ENCODE data around the gene MYH10. TPM values are rescaled to one million over a fixed set of nuclear protein-coding genes. Genes with fewer than 3 reads are reported as not detected.

Gene MYH10
- total RNA-seq, 3 donors from 2014 or later = 2.2 to 3.2 (median 2.9) TPM

- peak overlapping the region; percentile 89 for H3K4me3 Mint-ChIP-seq
- peak; percentile 97 for ATAC-seq
- H3K9me3 Mint-ChIP-seq = no peaks in the 10 kb centered on the region
- peak; percentile 75 for DNase-seq
- H3K4me1 Mint-ChIP-seq (ENCODE audit: low read depth) = peaks cover 15% of the 10 kb centered on the region
- peaks cover 59% of the 10 kb centered on the region for H3K27me3 Mint-ChIP-seq (ENCODE audit: low read depth)
- H3K36me3 Mint-ChIP-seq (ENCODE audit: insufficient read depth) = no peaks in the 10 kb centered on the region
Measured at GRCh38 chr17:8630802-8631553, 453 bp upstream of the MYH10 start.

GRCh38 chr17:8629371-8630226 is 926 bp downstream of the MYH10 start:
- ATAC-seq (no peak), DNase-seq (no peak)
- Mint-ChIP-seq H3K4me3 (peak overlapping the region; percentile 89), H3K4me1 (ENCODE audit: low read depth) (peaks cover 15% of the 10 kb centered on the region), H3K36me3 (ENCODE audit: insufficient read depth) (no peaks in the 10 kb centered on the region), H3K27me3 (ENCODE audit: low read depth) (peaks cover 54% of the 10 kb centered on the region), H3K9me3 (no peaks in the 10 kb centered on the region)

DNA sequence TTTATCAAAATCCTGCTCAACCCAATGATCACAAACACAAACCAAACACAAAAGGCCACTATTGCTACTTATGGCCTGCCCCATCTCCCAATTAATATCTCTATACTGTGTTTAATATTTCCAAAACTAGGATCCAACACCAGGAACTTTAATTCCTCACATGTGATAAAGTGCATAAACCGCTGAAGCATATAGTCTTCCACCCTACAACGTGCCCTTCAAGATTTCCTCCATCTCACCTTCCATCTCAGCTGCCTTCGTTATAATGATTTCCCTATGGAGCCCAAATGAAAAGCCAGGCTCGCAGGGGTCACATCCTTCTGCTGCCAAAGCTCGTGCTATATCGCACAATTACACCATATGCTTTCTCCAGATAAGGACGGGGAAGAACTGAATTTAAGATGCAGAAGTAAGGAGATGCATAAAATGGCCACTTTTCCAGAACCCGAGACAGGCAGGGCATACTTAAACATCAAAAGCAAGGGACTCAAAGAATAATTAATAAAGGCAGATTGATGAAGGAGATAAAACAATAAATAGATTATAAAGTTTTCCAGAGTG is 1.8 kb downstream of the MYH10 start:
- ATAC-seq (no peak), DNase-seq (no peak)
- Mint-ChIP-seq H3K27me3 (ENCODE audit: low read depth) (peaks cover 55% of the 10 kb centered on the region), H3K4me3 (peak overlapping the region; percentile 13), H3K4me1 (ENCODE audit: low read depth) (peaks cover 15% of the 10 kb centered on the region), H3K36me3 (ENCODE audit: insufficient read depth) (no peaks in the 10 kb centered on the region), H3K9me3 (no peaks in the 10 kb centered on the region)

DNA sequence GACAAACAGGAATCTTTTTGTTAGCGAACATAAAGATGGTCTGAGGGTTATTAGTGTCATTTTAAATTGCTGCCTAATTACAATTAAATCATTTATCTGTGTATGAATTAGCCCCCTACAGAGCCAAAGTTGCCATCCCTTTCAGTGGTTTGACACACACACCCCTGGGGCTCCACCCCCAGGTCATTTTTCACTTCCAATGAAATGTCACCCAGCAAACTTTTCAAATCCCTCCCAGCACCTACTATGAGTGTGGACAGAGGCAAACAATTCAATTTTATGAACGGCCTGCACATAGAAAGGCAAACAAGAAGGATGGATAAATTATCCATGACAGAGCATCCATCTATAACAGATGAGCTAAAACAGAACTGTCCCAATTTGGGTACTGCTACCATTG is 2.4 kb downstream of the MYH10 start:
- ATAC-seq (no peak), DNase-seq (no peak)
- Mint-ChIP-seq H3K36me3 (ENCODE audit: insufficient read depth) (no peaks in the 10 kb centered on the region), H3K27me3 (ENCODE audit: low read depth) (peaks cover 52% of the 10 kb centered on the region), H3K4me3 (no peak overlapping the region), H3K4me1 (ENCODE audit: low read depth) (peaks cover 15% of the 10 kb centered on the region), H3K9me3 (no peaks in the 10 kb centered on the region)

DNA sequence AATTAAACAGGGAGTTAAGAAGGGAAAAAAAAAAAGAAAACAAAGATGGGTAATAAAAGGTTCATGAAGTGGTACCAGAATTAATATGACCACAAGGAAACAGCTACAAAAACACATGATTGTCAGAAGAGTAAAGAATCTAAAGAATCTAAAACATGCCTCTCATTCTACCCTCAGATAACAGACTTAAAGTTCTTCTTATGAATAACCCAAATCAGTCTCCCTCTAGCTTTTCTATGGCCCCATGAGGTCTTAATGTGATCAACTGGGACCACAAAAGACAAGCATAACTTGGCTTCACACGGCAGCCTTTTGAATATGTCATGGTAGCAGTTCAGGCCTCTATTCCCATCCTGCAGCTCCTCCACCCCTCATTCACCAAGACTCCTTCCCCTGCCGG is 6.9 kb downstream of the MYH10 start:
- ATAC-seq (no peak), DNase-seq (no peak)
- H3K27me3 Mint-ChIP-seq (ENCODE audit: low read depth) = peaks cover 45% of the 10 kb centered on the region
- no peaks in the 10 kb centered on the region for H3K9me3 Mint-ChIP-seq
- no peaks in the 10 kb centered on the region for H3K36me3 Mint-ChIP-seq (ENCODE audit: insufficient read depth)
- H3K4me1 Mint-ChIP-seq (ENCODE audit: low read depth) = no peaks in the 10 kb centered on the region
- H3K4me3 Mint-ChIP-seq = no peak overlapping the region

- DNase-seq (no peak), ATAC-seq (no peak)
- Mint-ChIP-seq H3K36me3 (ENCODE audit: insufficient read depth) (no peaks in the 10 kb centered on the region), H3K4me1 (ENCODE audit: low read depth) (no peaks in the 10 kb centered on the region), H3K9me3 (no peaks in the 10 kb centered on the region), H3K27me3 (ENCODE audit: low read depth) (peaks cover 34% of the 10 kb centered on the region), H3K4me3 (no peak overlapping the region)
Measured at GRCh38 chr17:8622191-8622590, 8.3 kb downstream of the MYH10 start.

DNA sequence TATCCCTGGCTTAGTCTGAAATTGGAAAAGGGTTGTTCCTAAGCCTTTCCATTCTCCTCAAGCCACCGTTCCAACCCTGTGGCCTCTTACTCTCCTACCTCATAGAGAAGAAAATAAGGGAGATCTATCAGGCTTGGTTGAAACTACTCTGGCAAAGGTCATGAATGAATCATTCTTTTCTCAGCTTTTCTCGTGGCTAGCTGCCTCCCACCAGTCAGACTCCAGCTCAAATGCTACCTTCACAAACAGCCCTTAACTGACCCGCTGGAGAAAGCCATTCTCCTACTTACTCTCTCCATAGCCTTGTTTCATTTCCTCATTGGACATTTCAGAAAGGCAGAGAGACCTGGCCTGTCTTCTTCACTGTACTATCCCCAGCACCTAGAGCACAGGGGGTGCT is 8.9 kb downstream of the MYH10 start:
- Mint-ChIP-seq H3K36me3 (ENCODE audit: insufficient read depth) (no peaks in the 10 kb centered on the region), H3K27me3 (ENCODE audit: low read depth) (peaks cover 37% of the 10 kb centered on the region), H3K4me3 (no peak overlapping the region), H3K4me1 (ENCODE audit: low read depth) (no peaks in the 10 kb centered on the region), H3K9me3 (no peaks in the 10 kb centered on the region)
- ATAC-seq = peak in 1 of 2 donors; percentile 59
- DNase-seq = no peak

DNA sequence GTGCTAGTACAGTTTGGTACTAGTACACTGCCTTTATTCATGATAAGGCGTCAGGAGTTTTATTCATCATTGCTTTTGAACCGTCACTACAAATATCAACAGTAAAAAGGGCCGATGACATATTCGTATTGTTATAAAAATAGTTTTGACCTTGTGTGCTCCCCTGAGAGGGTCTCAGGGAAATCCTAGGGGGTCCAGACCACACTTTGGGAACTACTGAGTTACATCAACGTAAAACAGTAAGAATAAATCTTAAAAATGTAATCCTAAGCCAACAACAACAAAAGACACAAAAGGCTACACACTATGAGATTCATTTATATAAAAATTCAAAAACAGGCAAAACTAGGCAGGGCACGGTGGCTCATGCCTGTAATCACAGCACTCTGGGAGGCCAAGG is 11.2 kb downstream of the MYH10 start:
- Mint-ChIP-seq H3K4me1 (ENCODE audit: low read depth) (no peaks in the 10 kb centered on the region), H3K9me3 (no peaks in the 10 kb centered on the region), H3K4me3 (no peak overlapping the region), H3K27me3 (ENCODE audit: low read depth) (peaks cover 41% of the 10 kb centered on the region), H3K36me3 (ENCODE audit: insufficient read depth) (no peaks in the 10 kb centered on the region)
- ATAC-seq = no peak
- DNase-seq = no peak

GRCh38 chr17:8618825-8619224 is 11.7 kb downstream of the MYH10 start:
- Mint-ChIP-seq H3K36me3 (ENCODE audit: insufficient read depth) (no peaks in the 10 kb centered on the region), H3K27me3 (ENCODE audit: low read depth) (peaks cover 38% of the 10 kb centered on the region), H3K4me1 (ENCODE audit: low read depth) (no peaks in the 10 kb centered on the region), H3K9me3 (no peaks in the 10 kb centered on the region), H3K4me3 (no peak overlapping the region)
- DNase-seq (no peak), ATAC-seq (no peak)

DNA sequence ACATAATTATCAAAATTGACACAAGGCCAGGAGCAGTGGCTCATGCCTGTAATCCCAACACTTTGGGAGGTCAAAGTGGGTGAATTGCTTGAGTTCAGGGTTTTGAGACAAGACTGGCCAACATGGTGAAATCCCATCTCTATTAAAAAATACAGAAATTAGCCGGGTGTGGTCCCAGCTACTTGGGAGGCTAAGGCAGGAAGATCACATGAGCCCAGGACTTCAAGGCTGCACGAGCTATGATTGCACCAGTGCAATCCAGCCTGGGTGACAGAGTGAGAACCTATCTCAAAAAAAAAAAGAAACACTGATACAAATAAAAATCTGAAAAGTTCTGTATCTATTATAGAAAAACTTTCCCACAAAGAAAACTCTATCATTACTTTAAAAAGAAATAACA is 15.5 kb downstream of the MYH10 start:
- ATAC-seq = no peak
- H3K9me3 Mint-ChIP-seq = peaks cover 3% of the 10 kb centered on the region
- H3K4me1 Mint-ChIP-seq (ENCODE audit: low read depth) = no peaks in the 10 kb centered on the region
- H3K4me3 Mint-ChIP-seq = no peak overlapping the region
- DNase-seq = no peak
- H3K36me3 Mint-ChIP-seq (ENCODE audit: insufficient read depth) = peaks cover 2% of the 10 kb centered on the region
- peaks cover 38% of the 10 kb centered on the region for H3K27me3 Mint-ChIP-seq (ENCODE audit: low read depth)

DNA sequence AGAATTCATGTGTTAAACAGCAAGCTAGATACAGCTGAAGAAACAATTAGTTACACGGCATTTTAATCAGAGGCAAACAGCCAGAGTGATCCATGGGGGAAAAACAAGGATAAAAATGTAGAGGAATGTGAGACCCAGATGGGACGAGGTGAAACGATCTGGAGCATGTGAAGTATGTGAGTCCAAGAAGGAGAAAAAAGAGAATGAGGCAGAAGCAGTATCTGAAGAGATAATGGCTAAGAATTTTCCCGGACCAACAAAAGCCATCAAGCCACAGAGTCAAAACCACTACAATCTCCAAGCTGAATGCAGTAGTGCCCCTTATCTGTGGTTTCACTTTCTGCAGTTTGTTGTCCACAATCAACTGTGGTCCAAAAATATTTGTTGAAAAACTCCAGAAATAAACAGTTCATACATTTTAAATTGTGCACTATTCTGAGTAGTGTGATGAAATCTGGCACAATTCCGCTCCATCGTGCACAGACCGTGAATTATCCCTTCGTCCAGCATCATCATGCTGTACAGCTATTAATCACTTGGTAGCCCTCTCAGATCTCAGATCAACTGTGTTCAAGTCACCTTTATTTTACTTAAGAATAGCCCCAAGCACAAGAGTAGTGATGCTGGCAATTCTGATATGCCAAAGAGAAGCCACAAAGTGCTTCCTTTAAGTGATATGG is 18.8 kb downstream of the MYH10 start:
- Mint-ChIP-seq H3K4me1 (ENCODE audit: low read depth) (no peaks in the 10 kb centered on the region), H3K4me3 (no peak overlapping the region), H3K9me3 (peaks cover 3% of the 10 kb centered on the region), H3K36me3 (ENCODE audit: insufficient read depth) (peaks cover 2% of the 10 kb centered on the region), H3K27me3 (ENCODE audit: low read depth) (peaks cover 31% of the 10 kb centered on the region)
- no peak for ATAC-seq
- DNase-seq = no peak

GRCh38 chr17:8611137-8611536 is 19.4 kb downstream of the MYH10 start:
- H3K9me3 Mint-ChIP-seq = peaks cover 3% of the 10 kb centered on the region
- no peaks in the 10 kb centered on the region for H3K4me1 Mint-ChIP-seq (ENCODE audit: low read depth)
- DNase-seq = no peak
- peaks cover 29% of the 10 kb centered on the region for H3K27me3 Mint-ChIP-seq (ENCODE audit: low read depth)
- peaks cover 2% of the 10 kb centered on the region for H3K36me3 Mint-ChIP-seq (ENCODE audit: insufficient read depth)
- H3K4me3 Mint-ChIP-seq = no peak overlapping the region
- no peak for ATAC-seq

DNA sequence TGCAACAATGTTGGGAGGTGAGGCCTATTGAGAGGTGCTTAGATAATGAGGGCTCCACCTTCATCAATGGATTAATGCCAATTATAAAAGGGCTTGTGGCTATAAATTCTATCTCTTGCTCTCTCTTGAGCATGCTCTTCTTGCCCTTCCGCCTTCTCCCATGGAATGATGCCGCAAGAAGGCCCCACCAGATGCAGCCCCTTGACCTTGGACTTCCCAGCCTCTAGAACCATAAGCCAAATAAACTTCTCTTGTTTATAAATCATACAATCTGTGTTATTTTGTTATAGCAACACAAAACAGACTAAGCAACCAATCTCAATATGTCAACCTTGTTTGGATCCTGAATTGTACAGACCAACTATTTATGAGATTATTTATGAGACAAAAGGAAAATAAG is 20.0 kb downstream of the MYH10 start:
- Mint-ChIP-seq H3K36me3 (ENCODE audit: insufficient read depth) (peaks cover 2% of the 10 kb centered on the region), H3K4me1 (ENCODE audit: low read depth) (no peaks in the 10 kb centered on the region), H3K9me3 (peaks cover 3% of the 10 kb centered on the region), H3K4me3 (no peak overlapping the region), H3K27me3 (ENCODE audit: low read depth) (peaks cover 26% of the 10 kb centered on the region)
- DNase-seq (no peak), ATAC-seq (no peak)

DNA sequence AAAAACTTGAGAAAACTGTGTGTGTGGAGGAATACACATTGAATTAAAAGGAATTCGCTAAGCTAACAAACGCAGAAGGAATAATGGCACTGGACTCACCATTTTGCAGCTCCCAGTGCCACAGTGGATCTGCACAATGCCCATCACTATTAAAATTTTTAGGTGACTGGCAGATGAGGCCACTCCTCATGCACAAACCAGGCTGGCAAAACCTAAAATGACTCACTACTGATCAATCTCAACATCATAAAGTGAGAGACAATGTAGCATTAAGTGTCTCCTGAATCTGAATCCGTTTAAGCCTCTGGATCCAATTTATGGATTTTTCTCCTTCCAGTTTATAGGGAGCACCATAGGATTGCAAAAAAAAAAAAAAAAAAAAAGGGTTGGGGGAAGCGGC is 20.6 kb downstream of the MYH10 start:
- Mint-ChIP-seq H3K36me3 (ENCODE audit: insufficient read depth) (peaks cover 2% of the 10 kb centered on the region), H3K27me3 (ENCODE audit: low read depth) (peaks cover 26% of the 10 kb centered on the region)

More for the DNA sequence above, 20.6 kb downstream of the MYH10 start:
- DNase-seq = no peak
- no peaks in the 10 kb centered on the region for H3K4me1 Mint-ChIP-seq (ENCODE audit: low read depth)
- H3K9me3 Mint-ChIP-seq = peaks cover 3% of the 10 kb centered on the region
- ATAC-seq = no peak
- H3K4me3 Mint-ChIP-seq = no peak overlapping the region

All from activated T-cell treated with anti-CD3 and anti-CD28 coated beads, Interleukin-2, amount 50 U/mL, for 4 hours (primary cell).